IgD-negative memory B cell (primary cell): ENCODE results near the gene CISD3. TPM values are rescaled to one million over a fixed set of nuclear protein-coding genes. Genes with fewer than 3 reads are reported as not detected.

Experiments used
- H3K27ac Mint-ChIP-seq, 3 donors: one replicate each; pipeline ENCODE4 v1.8.0; 2020 to 2022; ENCODE audit warnings: mild to moderate bottlenecking in 3 of 3, mixed read lengths in 3 of 3, moderate library complexity in 1 of 3
- H3K27me3 Mint-ChIP-seq: one replicate; pipeline ENCODE4 v1.8.0; 2021; ENCODE audit warnings: mixed read lengths
- H3K36me3 Mint-ChIP-seq: one replicate; pipeline ENCODE4 v1.8.0; 2020; ENCODE audit warnings: mild to moderate bottlenecking, mixed read lengths
- H3K4me1 Mint-ChIP-seq, 3 donors: one replicate each; pipeline ENCODE4 v1.8.0; 2020 to 2022; ENCODE audit warnings: mixed read lengths in 3 of 3, mild to moderate bottlenecking in 1 of 3
- H3K4me3 Mint-ChIP-seq, 4 donors: one replicate each; pipeline ENCODE4 v1.8.0; 2020 to 2022; ENCODE audit warnings: mild to moderate bottlenecking in 4 of 4, mixed read lengths in 4 of 4, moderate library complexity in 3 of 4
- H3K9me3 Mint-ChIP-seq, 3 donors: one replicate each; pipeline ENCODE4 v1.8.0; 2020 to 2021; ENCODE audit warnings: mixed read lengths in 3 of 3, mild to moderate bottlenecking in 1 of 3
- polyA plus RNA-seq: library from polyadenylated mRNA; unstranded; fragments of 300-500 nt; fragmentation: Illumina TruSeq; gene quantifications from one replicate; pipeline ENCODE4 v1.2.3, GENCODE V29; 2021

The CISD3 gene
- polyA plus RNA-seq, 1 donor from 2014 or later = 29.1 TPM

DNA sequence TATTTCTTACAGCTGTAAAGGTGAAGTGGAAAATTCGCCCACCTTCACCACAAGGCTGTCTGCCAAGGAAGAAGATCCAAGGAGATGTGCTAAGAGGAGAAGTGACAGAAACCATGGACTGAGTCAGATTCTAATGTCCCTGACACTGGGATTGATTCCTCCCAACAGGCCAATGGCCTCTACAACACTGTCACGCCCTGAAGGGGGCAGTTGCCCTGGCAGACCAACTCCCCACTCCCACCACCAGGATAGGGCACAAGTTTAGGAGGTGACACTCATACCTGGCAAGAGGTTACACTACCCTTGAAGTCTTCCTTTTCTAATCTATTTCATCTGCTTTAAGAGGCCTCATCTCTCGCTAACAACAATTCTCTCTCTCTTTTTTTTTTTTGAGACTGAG, 53.1 kb downstream of the CISD3 start:
- Mint-ChIP-seq H3K27me3 (no peaks in the 10 kb centered on the region), H3K4me3 (peak overlapping the region in 1 of 4 donors; percentile 39), H3K36me3 (peaks cover 2% of the 10 kb centered on the region), H3K9me3 (no peaks in the 10 kb centered on the region), H3K4me1 (peaks cover 0 to 2% (median 2%) of the 10 kb centered on the region in 3 donors), H3K27ac (no peak overlapping the region)

Other genes starting within 250 kb of the CISD3 start
- gene SRCIN1, start 124.4 kb upstream of the CISD3 start, polyA plus RNA-seq = not detected
- not detected for gene EPOP, start 55.4 kb upstream of the CISD3 start, polyA plus RNA-seq
- gene MLLT6, start 25.1 kb upstream of the CISD3 start, polyA plus RNA-seq = 7.9 TPM
- gene PCGF2, start 18.0 kb downstream of the CISD3 start, polyA plus RNA-seq = not detected
- gene PSMB3, start 22.4 kb downstream of the CISD3 start, polyA plus RNA-seq = 426 TPM
- gene PIP4K2B, start 69.2 kb downstream of the CISD3 start, polyA plus RNA-seq = 11.5 TPM
- gene CWC25, start 95.0 kb downstream of the CISD3 start, polyA plus RNA-seq = 17.1 TPM
- 1,385 TPM for gene RPL23, start 123.4 kb downstream of the CISD3 start, polyA plus RNA-seq
- 44.5 TPM for gene LASP1, start 139.7 kb downstream of the CISD3 start, polyA plus RNA-seq
- not detected for gene FBXO47, start 237.1 kb downstream of the CISD3 start, polyA plus RNA-seq